Transverse colon (tissue), 4 donors: ENCODE measurements around the gene CDH26.

Source experiments
- EP300 ChIP-seq: sonication (generic); formaldehyde crosslinking; IDR thresholded peaks from one replicate; pipeline ENCODE4 v1.6.1; 2017; ENCODE audit warnings: antibody characterized with exemption, low read depth
- POLR2A ChIP-seq: fragments of 450-650 bp; IDR thresholded peaks from one replicate; pipeline ENCODE4 v1.6.1; 2016; ENCODE audit warnings: antibody characterized with exemption, mild to moderate bottlenecking, moderate library complexity
- POLR2AphosphoS5 ChIP-seq, 3 donors: sonication (generic); formaldehyde crosslinking; IDR thresholded peaks; one replicate each; pipeline ENCODE4 v1.6.1; 2016; ENCODE audit warnings: antibody characterized with exemption in 3 of 3
- TF ChIP-seq, protein P1 (sequence below), 5 experiments: fragments of 200-600 bp in 3 of 5; fragments of 450-650 bp in 2 of 5; sonication (generic) in 3 of 5; IDR thresholded peaks; 1 replicate in 2 of 5; 2 replicates in 3 of 5; pipeline ENCODE4 v1.5.1; 2016 to 2017; ENCODE audit warnings: antibody characterized with exemption in 5 of 5, inconsistent platforms in 3 of 5, mild to moderate bottlenecking in 2 of 5, moderate library complexity in 1 of 5

DNA sequence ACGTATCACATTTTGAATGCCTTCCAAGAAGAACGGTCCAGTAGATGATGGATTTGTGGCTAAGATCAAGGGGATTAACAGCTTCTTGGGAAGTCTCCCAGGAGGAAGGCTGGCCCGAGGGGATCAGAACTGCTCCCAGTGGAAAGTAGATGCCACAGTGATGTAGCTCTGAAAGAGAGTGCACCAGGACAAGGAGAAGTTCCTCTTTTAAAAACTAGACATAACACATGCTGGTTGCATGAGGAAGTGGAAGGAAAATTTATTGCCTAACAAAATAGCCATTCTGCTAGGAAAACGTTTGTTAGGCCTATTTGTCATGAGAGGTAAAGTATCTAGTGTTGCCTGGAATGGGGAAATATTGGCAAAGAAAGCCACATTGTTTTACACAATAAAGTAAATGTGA lies 87.8 kb downstream of the CDH26 start:
- TF ChIP-seq POLR2AphosphoS5 (IDR thresholded peaks at IDR 0.05) (peak in 2 of 3 donors; percentile 9 to 12), POLR2A (no peak), EP300 (no peak)
- TF ChIP-seq, protein P1, sequence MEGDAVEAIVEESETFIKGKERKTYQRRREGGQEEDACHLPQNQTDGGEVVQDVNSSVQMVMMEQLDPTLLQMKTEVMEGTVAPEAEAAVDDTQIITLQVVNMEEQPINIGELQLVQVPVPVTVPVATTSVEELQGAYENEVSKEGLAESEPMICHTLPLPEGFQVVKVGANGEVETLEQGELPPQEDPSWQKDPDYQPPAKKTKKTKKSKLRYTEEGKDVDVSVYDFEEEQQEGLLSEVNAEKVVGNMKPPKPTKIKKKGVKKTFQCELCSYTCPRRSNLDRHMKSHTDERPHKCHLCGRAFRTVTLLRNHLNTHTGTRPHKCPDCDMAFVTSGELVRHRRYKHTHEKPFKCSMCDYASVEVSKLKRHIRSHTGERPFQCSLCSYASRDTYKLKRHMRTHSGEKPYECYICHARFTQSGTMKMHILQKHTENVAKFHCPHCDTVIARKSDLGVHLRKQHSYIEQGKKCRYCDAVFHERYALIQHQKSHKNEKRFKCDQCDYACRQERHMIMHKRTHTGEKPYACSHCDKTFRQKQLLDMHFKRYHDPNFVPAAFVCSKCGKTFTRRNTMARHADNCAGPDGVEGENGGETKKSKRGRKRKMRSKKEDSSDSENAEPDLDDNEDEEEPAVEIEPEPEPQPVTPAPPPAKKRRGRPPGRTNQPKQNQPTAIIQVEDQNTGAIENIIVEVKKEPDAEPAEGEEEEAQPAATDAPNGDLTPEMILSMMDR (IDR thresholded peaks at IDR 0.05) = no peak
